Epidermal melanocyte (primary cell): ENCODE measurements around the gene GP1BA.

Source experiments
- DNase-seq: peaks from one replicate; pipeline ENCODE4 v3.0.0; 2011; ENCODE audit warnings: low spot score; ENCODE audit not compliant: insufficient read length

GP1BA gene

GRCh38 chr17:4949321-4950074 lies 17.4 kb downstream of the GP1BA start:
- DNase-seq: peak; percentile 38

- no peak for DNase-seq
These were observed 18.1 kb downstream of the GP1BA start for GRCh38 chr17:4950075-4950745.

GRCh38 chr17:4950746-4951204 lies 18.7 kb downstream of the GP1BA start, which contains the start of gene ENO3:
Gene ENO3 (plus strand): TSS chr17:4951119. CDS start chr17:4951830, 711 bp downstream.
- no peak for DNase-seq

- no peak for DNase-seq
These were observed 19.4 kb downstream of the GP1BA start for GRCh38 chr17:4951486-4951885.

- DNase-seq: no peak
These were observed 21.4 kb downstream of the GP1BA start for GRCh38 chr17:4953451-4953961.

GRCh38 chr17:4955091-4955490 lies 23.0 kb downstream of the GP1BA start:
- no peak for DNase-seq

- no peak for DNase-seq
These were observed 24.5 kb downstream of the GP1BA start for GRCh38 chr17:4956493-4957061.

- DNase-seq: no peak
These were observed 26.0 kb downstream of the GP1BA start for GRCh38 chr17:4958102-4958501.

GRCh38 chr17:4959261-4959965 lies 27.3 kb downstream of the GP1BA start:
- no peak for DNase-seq

- no peak for DNase-seq
These were observed 28.3 kb downstream of the GP1BA start for GRCh38 chr17:4960279-4960922.

- no peak for DNase-seq
These were observed 33.4 kb downstream of the GP1BA start for GRCh38 chr17:4965311-4965986.

GRCh38 chr17:4966844-4967538 lies 34.9 kb downstream of the GP1BA start:
- peak; percentile 99 for DNase-seq

GRCh38 chr17:4967539-4968485 lies 35.7 kb downstream of the GP1BA start, which contains the start of gene SPAG7:
Gene SPAG7 (minus strand): TSS chr17:4967817. CDS start chr17:4967804, 13 bp downstream.
- DNase-seq: peak; percentile 66

- DNase-seq: no peak
These were observed 36.5 kb downstream of the GP1BA start for GRCh38 chr17:4968486-4969046.

- DNase-seq: no peak
These were observed 37.0 kb downstream of the GP1BA start for GRCh38 chr17:4969047-4969550.

- no peak for DNase-seq
These were observed 37.6 kb downstream of the GP1BA start for GRCh38 chr17:4969551-4970173.

- DNase-seq: no peak
These were observed 38.2 kb downstream of the GP1BA start for GRCh38 chr17:4970273-4970672.

GRCh38 chr17:4971826-4972225 lies 39.7 kb downstream of the GP1BA start:
- no peak for DNase-seq
